ENCODE results near the gene PHACTR4.

- TF ChIP-seq L3MBTL2 (conservative IDR thresholded peaks at IDR 0.05) (no peak), SP1 (IDR thresholded peaks at IDR 0.05) (no peak), TARDBP (IDR thresholded peaks at IDR 0.05) (no peak), FOXK2 (IDR thresholded peaks at IDR 0.05) (no peak), BHLHE40 (IDR thresholded peaks at IDR 0.05; ENCODE audit: borderline replicate concordance) (no peak), ARNT (IDR thresholded peaks at IDR 0.05) (no peak; the same call in 1 of the 2 replicates), NFRKB (IDR thresholded peaks at IDR 0.05) (no peak), FOXA1 (IDR thresholded peaks at IDR 0.05) (no peak), CTBP1 (IDR thresholded peaks at IDR 0.05; ENCODE audit: borderline replicate concordance) (no peak), FOXM1 (IDR thresholded peaks at IDR 0.05; ENCODE audit: borderline replicate concordance) (no peak; the same call in 1 of the 2 replicates)
Observed at GRCh38 chr1:28518000-28518744, 148.6 kb downstream of the PHACTR4 start.
